ENCODE results near the gene ZFYVE19.

ZFYVE19 gene

DNA sequence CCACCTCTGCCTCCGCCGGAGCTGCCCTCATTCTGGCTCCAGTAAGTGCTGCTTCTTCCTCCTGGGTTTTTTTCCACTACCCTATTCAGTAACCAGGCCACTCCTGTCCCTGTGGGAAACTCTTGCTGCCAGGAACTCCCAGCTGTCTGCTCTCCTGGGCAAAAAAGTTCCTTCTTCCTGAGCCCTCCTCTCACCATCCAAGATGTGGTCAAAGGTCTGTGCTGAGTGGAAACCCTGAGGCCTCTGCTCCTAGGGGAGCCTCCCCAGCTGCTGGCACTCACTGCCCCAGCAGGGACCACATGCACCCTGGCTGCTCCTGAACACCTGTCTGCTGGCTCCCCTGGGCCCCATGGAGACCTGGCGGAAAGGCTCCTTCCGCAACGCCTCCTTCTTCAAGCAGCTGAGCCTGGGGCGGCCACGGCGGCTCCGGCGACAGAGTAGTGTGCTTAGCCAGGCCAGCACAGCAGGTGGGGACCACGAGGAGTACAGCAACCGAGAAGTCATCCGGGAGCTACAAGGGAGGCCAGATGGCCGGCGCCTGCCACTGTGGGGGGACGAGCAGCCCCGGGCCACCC, 36.7 kb upstream of the ZFYVE19 start:
- TF ChIP-seq, protein P1, sequence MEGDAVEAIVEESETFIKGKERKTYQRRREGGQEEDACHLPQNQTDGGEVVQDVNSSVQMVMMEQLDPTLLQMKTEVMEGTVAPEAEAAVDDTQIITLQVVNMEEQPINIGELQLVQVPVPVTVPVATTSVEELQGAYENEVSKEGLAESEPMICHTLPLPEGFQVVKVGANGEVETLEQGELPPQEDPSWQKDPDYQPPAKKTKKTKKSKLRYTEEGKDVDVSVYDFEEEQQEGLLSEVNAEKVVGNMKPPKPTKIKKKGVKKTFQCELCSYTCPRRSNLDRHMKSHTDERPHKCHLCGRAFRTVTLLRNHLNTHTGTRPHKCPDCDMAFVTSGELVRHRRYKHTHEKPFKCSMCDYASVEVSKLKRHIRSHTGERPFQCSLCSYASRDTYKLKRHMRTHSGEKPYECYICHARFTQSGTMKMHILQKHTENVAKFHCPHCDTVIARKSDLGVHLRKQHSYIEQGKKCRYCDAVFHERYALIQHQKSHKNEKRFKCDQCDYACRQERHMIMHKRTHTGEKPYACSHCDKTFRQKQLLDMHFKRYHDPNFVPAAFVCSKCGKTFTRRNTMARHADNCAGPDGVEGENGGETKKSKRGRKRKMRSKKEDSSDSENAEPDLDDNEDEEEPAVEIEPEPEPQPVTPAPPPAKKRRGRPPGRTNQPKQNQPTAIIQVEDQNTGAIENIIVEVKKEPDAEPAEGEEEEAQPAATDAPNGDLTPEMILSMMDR (IDR thresholded peaks at IDR 0.05; ENCODE audit: control insufficient read depth, insufficient read depth, low read depth, low read length, missing control alignments): no peak
- DNase-seq (ENCODE audit: low read depth): no peak
- H3K4me3 ChIP-seq (ENCODE audit: control insufficient read depth, low read depth, low read length): no peak overlapping the region

DNA sequence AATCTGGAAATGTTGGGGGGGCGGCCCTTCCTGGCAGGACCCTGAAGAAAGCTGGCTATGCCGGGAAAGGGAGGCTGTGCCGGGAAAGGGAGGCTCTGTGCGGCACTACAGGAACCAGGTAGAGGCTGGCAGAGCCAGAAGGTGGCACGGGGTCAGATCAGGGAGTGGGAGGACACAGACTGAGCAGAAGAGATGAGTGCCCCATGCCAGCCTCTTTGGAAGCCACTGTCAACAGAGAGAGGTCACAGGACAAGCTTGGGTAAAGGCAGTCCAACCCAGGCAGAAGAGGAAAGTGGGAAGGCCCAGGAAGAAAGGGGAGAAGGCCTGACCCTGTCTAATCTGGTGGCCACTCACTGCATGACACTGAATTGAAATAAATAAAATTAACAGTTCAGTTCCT, 35.6 kb upstream of the ZFYVE19 start:
- no peak overlapping the region for H3K4me3 ChIP-seq (ENCODE audit: control insufficient read depth, low read depth, low read length)
- TF ChIP-seq, protein P1 (IDR thresholded peaks at IDR 0.05; ENCODE audit: control insufficient read depth, insufficient read depth, low read depth, low read length, missing control alignments): no peak
- no peak for DNase-seq (ENCODE audit: low read depth)

DNA sequence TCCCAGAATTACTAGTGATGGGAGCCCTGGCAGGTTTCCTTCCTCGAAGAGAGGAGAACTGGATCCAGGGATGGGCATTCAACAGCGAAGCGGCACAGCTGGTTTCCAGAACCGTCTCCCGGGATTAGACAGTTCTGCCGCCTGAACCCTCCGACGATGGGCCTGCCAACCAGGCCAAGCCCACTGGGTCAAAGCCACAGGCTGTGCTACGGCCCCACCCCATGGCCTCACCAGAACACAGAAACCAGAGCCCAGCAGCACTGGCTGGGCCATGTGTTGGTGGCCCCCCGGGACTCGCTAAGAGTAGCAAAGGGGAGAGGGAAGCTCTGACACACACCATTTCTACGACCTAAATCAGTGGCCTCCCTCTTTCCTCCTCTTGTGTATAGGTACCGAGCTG, 34.9 kb upstream of the ZFYVE19 start:
- TF ChIP-seq, protein P1 (IDR thresholded peaks at IDR 0.05; ENCODE audit: control insufficient read depth, insufficient read depth, low read depth, low read length, missing control alignments): no peak
- DNase-seq (ENCODE audit: low read depth): no peak
- no peak overlapping the region for H3K4me3 ChIP-seq (ENCODE audit: control insufficient read depth, low read depth, low read length)

DNA sequence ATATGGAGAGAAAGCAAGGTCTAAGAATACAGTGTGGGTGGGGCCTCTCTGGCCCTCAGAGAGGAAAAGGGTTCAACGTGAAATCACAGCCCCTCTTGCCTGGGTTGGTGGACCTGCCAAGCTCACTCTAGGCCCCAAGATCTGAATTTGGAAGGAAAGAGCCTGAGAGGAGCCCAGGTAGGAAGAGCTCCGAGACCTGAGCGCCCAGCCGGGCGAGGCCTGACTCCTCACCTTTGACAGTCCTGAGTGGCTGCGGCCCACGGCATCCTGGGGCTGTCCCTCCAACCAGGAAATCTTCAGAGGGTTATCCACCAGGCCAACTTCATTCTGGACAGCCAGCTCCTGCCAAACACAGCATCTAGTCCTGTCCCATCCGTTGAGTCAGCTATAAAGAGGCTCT, 33.4 kb upstream of the ZFYVE19 start:
- no peak for DNase-seq (ENCODE audit: low read depth)
- H3K4me3 ChIP-seq (ENCODE audit: control insufficient read depth, low read depth, low read length): no peak overlapping the region
- TF ChIP-seq, protein P1 (IDR thresholded peaks at IDR 0.05; ENCODE audit: control insufficient read depth, insufficient read depth, low read depth, low read length, missing control alignments): no peak

DNA sequence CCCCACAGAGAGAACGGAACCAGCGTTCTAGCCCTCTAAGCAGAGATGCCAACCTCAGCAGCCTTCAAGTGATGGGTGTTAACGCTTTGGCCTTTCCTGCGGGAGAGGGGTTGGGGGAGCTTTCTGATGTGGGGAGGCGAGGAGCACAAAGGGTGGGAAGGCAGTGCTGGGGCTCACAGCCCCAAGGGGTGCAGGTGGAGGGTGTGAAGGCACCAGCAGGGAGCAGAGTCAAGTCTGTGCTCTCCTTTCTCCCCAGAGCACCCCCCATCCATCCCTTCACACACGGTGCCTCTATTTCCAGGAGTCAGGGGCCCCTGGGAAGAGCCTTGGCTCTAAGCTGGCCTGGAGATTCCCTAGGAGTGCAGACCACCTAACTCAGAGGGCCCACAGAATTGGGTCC, 33.0 kb upstream of the ZFYVE19 start:
- no peak overlapping the region for H3K4me3 ChIP-seq (ENCODE audit: control insufficient read depth, low read depth, low read length)
- DNase-seq (ENCODE audit: low read depth): no peak
- TF ChIP-seq, protein P1 (IDR thresholded peaks at IDR 0.05; ENCODE audit: control insufficient read depth, insufficient read depth, low read depth, low read length, missing control alignments): no peak

DNA sequence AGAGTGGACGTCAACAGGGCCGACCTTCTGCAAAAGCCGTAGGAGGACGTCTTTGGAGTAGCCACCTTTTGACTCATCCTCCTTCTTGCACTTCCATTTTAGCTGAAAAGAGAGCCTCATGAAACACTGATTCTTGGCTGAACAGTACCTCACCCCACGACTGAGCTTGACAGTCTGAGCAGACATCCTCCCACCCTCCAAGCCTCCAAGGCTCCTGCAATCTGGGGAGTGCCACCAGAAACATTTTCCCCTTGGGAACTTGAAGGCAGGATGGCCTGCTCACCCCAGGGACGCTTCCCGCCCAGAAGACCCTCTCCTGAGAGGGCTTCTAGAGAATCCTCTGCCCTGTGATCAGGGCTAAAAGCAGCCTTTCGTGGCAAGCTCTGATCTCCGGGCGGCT, 31.9 kb upstream of the ZFYVE19 start:
- no peak overlapping the region for H3K4me3 ChIP-seq (ENCODE audit: control insufficient read depth, low read depth, low read length)
- TF ChIP-seq, protein P1 (IDR thresholded peaks at IDR 0.05; ENCODE audit: control insufficient read depth, insufficient read depth, low read depth, low read length, missing control alignments): no peak
- no peak for DNase-seq (ENCODE audit: low read depth)

All from AG09309 (cell line).